Stimulated activated CD4-positive, alpha-beta T cell treated with anti-CD3 and anti-CD28 coated beads, Interleukin-15, amount 100 ng/mL, for 1 hour (primary cell): Measurements from ENCODE around the gene XPO6.

ENCODE experiments used
- DNase-seq, 2 donors: peaks; one replicate each; pipeline ENCODE4 v3.0.0-alpha.2; 2020; ENCODE audit warnings: low read depth in 1 of 2, low spot score in 1 of 2

The XPO6 gene

DNA sequence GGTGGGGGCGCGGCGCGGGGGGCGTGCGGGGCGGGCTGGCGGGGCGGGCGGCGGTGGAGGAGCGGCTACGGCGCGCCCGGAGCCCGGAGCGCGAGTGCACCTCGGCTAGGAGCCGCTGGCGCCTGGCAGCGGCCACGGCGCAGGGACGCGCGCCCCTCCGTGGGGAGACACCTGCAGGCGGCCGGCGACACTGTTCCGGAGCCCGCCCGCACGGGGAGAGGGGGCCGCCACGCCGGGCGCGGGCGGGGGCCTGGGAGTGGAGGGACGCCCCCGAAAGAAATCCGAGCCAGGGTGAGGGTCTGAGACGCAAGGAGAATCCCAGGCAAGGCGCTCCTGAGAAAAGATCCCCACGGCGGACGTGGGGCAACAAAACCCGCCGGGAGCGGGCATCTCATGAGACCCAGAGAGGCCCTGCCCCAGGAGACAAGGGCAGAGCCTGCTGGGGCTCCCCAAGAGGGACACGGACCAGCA, 148.1 kb downstream of the XPO6 start, which contains the start of gene GSG1L:
TSS of gene GSG1L (minus strand) at position 124 of the 471 bp plus-strand sequence. CDS start 290 bp downstream, outside the sequence.
- no peak for DNase-seq

DNA sequence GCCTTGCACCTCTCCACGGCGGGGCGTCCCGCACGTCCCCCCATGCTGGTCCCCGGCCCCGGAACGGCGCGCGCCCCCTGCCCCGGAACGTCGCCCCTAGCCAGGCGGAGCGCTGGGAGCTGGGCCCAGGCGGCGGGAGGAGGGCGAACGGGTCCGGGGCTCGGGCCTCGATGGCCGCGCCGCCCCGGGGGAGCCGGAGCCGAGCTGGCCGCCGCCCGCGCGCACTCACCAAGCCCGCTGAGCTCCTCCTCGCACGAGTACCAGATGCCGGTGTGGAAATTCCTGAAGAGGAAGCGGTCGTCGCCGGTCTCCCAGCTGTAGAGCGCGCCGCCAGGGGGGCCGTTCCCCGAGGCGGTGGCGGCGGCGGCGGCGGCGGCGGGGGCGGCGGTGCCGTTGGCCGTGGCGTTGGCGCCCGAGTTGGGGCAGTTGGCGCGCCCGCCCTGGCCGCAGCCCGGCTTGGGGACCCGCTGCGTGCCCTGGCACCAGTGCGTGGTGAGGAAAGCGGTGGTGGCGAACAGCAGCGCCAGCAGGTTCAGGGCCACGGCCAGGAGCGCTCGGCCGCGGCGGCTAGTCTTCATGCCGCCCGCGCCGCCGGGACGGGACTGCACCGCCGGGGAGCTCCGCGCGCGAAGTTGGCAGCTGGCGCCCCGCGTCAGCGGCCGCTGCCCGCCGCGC, 148.8 kb downstream of the XPO6 start:
- no peak for DNase-seq

DNA sequence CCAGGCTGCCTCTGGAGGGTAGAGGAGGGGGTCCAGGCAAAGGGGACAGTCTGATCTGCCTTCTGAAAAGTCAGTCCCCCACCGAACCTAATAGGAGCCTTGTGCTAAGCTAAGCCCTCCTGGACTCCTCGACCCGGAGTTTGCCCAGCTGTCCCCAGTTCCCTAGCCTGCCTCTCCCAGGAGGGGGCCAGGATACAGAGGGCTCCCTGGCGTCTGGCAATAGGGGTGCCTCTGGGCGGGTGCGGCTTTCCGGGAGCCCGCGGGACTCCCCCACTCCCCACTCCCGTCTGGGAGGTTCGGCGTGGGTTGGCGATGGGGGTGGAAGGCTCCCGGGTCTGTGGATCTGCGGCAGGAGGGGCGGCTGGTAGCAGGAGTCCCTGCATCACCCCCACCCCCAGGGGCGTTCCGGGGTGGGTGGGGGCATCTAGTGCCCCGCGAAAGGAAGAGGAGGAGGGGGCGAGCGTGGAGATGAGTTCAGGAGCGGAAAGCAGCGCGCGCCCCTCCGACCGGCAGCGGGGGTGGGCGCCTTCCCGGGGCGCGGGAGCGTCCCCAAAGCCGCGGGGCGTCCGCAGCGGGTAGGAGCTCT, 149.4 kb downstream of the XPO6 start:
- DNase-seq = no peak

DNA sequence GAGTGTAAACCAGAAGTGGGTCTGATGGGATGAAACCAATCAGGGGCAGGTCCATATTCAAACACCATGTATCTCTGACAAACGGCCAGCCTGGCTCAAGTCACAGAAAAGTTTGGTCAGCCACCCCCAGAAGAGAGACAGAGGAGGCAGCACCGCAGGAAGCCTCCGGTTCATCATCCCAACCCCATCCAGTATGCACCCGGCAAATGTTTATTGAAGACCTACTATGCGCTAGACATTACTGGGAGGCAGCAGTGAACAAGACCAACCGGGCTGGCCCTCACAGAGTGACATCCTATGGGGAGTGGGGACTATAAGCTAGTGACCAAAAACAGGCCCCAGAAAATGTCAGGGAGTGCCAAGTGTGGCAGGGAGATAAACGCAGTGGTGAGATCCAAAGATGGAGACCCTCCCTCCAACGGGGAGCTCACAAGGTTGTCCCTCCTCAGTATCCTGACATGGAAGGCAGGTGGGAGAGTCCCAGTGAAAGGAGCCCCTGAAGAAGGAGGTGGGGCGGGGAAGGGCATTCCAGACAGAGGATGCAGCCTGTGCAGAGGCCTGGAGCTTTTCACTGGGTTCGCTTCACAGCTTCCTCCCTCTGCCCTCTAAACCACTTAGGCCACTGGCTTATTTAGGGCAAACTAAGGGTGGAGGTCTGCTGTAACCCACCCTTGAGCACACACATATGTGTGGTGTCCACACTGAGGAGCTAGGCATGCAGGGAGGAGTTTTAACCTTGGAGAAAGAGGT, 150.2 kb downstream of the XPO6 start:
- no peak for DNase-seq

DNA sequence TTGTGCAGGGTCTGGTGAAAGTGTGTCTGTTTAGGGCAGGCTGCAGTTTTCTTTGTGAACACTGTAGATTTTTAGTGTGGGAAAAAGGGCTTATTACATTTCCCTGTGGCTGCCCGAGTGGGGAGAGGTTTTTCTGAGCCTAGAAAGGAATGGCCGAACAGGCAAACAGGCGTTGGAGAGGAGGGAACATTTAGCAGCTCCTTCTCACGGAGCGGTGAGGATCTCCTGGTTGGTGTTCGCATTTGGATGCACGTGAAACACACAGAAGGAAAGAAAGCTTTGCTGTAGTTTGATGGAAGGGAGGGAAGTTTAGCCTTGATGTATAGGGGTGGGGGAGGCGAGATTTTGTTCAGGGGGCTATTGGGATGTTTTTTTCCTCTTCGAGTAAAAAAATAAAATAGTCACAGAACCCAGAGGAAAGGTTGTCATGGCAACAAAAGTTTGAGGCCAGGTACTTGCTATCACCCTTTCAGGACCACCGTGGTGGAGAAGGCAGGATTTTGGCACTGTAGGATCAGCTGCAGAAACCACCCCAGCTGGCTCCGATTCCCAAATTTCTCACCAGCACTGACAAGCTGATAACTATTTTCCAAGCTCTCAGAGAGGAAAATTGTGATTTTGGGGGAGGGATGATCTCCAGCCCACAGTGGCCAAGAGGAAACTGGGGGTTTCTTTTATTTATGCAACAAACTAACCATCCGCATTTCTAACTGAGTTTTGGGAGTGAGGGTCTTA, 151.8 kb downstream of the XPO6 start:
- DNase-seq = no peak

DNA sequence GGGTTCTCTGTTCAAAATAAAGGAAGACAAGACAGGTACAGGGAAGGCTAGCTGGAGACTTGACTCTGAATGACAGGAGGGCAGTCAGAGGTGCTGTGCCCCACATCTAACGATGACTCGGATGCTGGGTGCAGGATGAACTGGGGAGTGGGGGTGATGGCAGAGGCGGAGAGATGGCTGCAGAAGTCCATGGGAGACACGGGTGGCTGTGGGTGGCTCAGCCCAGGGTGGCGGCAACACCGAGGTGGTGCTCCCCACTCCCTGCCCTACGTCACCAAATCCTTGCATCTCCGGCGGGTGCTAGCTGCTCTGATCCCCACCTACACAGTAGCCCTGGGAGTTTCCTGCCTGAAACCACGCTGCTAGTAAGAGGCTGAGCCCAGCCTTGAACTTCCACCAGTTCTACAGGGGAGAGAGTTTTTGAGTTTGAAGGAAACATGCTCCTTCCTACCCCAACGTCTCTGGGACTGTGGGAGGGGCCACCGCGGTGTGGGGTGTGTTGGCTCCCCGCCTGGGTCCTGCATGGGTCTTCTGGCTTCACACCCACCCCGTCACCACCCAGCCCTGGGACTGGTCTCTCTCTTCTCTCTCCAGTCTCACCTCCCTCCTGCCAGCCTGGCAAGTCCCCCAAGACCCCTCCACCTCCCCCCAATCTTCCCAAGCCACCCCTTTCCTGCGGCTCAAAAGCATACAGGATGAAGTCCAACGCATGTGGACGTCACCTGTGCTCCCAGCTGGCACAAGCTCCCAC, 152.8 kb downstream of the XPO6 start:
- DNase-seq = no peak

DNA sequence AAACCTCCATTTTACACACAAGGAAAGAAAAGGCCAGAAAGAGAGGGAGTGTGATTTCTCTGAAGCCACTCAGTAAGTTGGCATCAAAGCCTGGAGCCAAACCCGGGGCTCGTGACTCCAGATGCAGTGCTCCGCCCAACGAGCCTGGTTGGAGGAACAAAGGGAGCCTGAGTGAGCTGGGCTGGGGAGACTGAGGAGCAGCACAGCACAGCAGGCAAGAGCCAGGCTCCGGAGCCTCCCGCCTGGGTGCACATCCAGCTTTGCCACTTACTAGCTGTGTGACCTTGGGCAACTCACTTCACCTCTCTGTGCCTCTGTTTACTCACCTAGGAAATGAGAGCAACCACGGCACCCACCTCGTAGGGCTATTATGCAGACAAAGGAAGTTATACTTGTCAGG, 153.8 kb downstream of the XPO6 start:
- no peak for DNase-seq

DNA sequence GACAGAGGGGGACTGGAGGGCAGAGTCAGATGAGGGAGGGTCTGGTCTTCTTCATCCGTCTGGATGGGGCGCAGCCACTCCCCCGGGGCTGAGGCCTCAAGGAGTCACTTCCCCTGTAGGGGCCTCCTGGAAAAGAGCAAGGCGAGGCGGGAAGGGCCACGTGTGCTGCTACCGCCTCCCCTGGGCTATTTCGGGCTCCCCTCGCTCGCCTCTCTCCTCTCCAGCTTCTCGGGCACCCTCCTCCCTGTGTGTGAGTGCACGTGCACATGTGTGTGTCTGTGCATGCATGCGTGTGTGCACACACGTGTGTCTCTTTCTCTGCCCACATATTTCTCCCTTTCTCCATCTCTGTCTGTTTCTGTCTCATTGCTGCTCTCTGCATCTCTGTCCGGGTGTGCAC, 158.3 kb downstream of the XPO6 start:
- DNase-seq = no peak

DNA sequence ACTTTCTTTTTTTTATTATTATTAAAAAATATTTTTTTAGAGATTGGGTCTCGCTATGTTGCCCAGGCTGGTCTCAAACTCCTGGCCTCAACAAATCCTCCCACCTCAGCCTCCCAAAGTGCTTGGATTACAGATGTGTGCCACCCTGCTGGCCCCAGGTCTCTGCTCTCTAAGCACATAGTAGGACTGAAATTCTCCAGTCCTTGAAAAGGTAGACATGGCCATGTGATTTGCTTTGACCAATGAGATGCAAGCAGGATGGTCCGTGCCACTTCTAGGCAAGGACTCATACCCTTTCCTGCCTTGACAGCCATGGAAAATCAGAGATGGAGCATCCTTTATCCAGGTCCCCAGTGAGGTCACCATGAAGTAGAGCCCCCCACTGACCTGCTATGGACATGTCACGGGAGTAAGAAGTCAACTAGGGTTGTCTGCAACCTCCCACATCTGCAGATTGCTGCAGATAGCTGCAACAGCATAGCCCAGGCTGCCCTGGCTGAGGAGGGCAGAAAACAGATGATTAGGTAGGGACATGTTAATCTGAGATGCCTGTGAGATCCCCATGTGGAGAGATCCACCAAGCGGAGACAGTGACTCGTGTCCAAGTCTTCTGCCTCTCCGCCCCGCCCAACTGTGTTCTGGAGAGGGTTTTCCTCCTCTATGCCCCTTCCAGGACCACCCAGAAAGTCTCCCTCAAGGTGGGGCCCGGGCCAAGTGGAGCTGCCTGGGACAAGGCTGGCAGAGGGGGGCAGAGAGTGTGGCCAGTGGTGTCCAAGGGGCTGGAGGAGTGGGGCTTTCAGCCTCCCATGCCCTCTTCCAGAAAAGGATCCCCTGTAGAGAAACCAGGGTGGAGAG, 159.3 kb downstream of the XPO6 start:
- DNase-seq = no peak

DNA sequence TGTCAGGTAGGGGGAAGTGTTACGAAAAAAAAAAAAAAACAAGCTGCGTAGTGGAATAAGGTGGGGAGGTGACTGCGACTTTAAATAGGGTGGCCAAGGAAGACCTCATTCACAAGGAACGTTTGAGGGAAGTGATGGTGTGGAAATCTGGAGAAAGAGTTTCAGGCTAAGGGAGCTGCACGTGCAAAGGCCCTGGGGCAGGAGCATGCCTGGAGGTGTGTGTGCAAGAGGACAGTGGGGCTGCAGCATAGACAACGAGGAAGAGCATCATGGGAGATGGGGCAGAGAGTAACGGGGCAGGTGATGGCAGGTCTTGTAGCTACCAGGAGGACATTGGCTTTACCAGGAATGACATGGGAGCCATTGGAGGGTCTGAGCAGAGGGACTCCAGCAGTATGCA, 160.3 kb downstream of the XPO6 start:
- no peak for DNase-seq
